Adrenal gland (tissue), 12 donors: ENCODE results near the gene VAC14. TPM values are rescaled to one million over a fixed set of nuclear protein-coding genes. Genes with fewer than 3 reads are reported as not detected.
"Not testable (repeated sequence)": the region's sequence is repeated elsewhere in the genome, so short reads cannot be mapped to it uniquely, and the experiment has no call there.

Source experiments
- DNase-seq, 7 donors: peaks; one replicate each; pipeline ENCODE4 v3.0.0-alpha.2; 2019 to 2020
- H3K27ac ChIP-seq, 5 donors: fragments of 200-600 bp; sonication (generic) in 4 of 5; 1 replicate in 3 of 5; 2 replicates in 2 of 5; pipeline versions ENCODE4 v1.5.1 to v1.8.0; 2016 to 2020; ENCODE audit warnings: mild to moderate bottlenecking in 1 of 5
- H3K27me3 ChIP-seq: fragments of 200-600 bp; 2 replicates; pipeline ENCODE4 v1.8.0; 2021
- H3K36me3 ChIP-seq, 2 donors: fragments of 200-600 bp; replicated peaks in 1 of 2; 1 replicate in 1 of 2; 2 replicates in 1 of 2; pipeline versions ENCODE4 v1.5.1 to v1.8.0; 2018 to 2022
- H3K4me1 ChIP-seq, 2 donors: fragments of 200-600 bp; replicated peaks in 1 of 2; 1 replicate in 1 of 2; 2 replicates in 1 of 2; pipeline versions ENCODE4 v1.5.1 to v1.8.0; 2018 to 2021
- H3K4me3 ChIP-seq, 4 donors: fragments of 200-600 bp; sonication (generic) in 3 of 4; one replicate each; pipeline ENCODE4 v1.5.1; 2016 to 2018
- H3K9me3 ChIP-seq, 3 donors: fragments of 200-600 bp; sonication (generic) in 1 of 3; replicated peaks in 1 of 3; 1 replicate in 2 of 3; 2 replicates in 1 of 3; pipeline versions ENCODE4 v1.5.1 to v1.8.0; 2016 to 2021
- POLR2A ChIP-seq, 2 donors: fragments of 450-650 bp; IDR thresholded peaks; one replicate each; pipeline ENCODE4 v1.6.1; 2017; ENCODE audit warnings: antibody characterized with exemption in 2 of 2, mild to moderate bottlenecking in 2 of 2, moderate library complexity in 1 of 2
- WGBS, 4 donors: extraction: QIAGEN DNeasy Blood & Tissue Kit in 2 of 4; methylation state at CpG; one replicate each; pipeline versions ENCODE4 v1.1.5 to v1.1.7; 2013 to 2017; 5-methylcytosine and 5-hydroxymethylcytosine counted together
- intact Hi-C, 2 donors: fragments of 100-400 bp; cut with DNase I; formaldehyde crosslinking; loops; one replicate each; pipeline versions ENCODE4 v1.14.1 to v1.15.0; 2022 to 2023
- polyA plus RNA-seq, 3 donors: library from polyadenylated mRNA; stranded (reverse); fragments of 200-250 nt in 2 of 3; fragments of 350-450 nt in 1 of 3; fragmentation: Illumina TruSeq in 1 of 3; extraction: RNeasy Lipid Tissue Mini Kit (QIAGEN cat#74804) in 1 of 3; gene quantifications; one replicate each; pipeline ENCODE4 v1.2.3, GENCODE V29; 2013 to 2014
- total RNA-seq, 9 donors: library from RNA; depleted of rRNA in 4 of 9; stranded (reverse); fragments of >200 nt in 4 of 9; fragments of 120-200 nt in 1 of 9; fragmentation: NEBNext Ultra II Directional in 1 of 9; extraction: Animal tissue kit (Norgen Biotek cat#: 25700) in 1 of 9; gene quantifications; one replicate each; pipeline versions ENCODE4 v1.1.0 to v1.2.4, GENCODE V29; 2013 to 2023
- TF ChIP-seq, protein P1 (sequence below), 6 experiments: fragments of 450-650 bp in 4 of 6; fragments of 200-600 bp in 2 of 6; sonication (generic) in 1 of 6; IDR thresholded peaks; 1 replicate in 5 of 6; 2 replicates in 1 of 6; pipeline versions ENCODE4 v1.5.1 to v1.8.0; 2016 to 2021; ENCODE audit warnings: antibody characterized with exemption in 6 of 6, mild to moderate bottlenecking in 2 of 6, moderate library complexity in 1 of 6
- donor health status: healthy with polysubstance abuse.
- donor health status: Bipolar disorder and iron deficiency.
- donor health status: DM: yes; HTN: yes; CAD: no.
- donor health status: DM: no; HTN: no; CAD: no.
- donor health status: DM: no; HTN: no; CAD: no.
- donor health status: DM: yes; HTN: yes; CAD: no.

The VAC14 gene
- total and polyA plus RNA-seq, 12 donors: 24.6 to 74.8 (median 50.1) TPM

DNA sequence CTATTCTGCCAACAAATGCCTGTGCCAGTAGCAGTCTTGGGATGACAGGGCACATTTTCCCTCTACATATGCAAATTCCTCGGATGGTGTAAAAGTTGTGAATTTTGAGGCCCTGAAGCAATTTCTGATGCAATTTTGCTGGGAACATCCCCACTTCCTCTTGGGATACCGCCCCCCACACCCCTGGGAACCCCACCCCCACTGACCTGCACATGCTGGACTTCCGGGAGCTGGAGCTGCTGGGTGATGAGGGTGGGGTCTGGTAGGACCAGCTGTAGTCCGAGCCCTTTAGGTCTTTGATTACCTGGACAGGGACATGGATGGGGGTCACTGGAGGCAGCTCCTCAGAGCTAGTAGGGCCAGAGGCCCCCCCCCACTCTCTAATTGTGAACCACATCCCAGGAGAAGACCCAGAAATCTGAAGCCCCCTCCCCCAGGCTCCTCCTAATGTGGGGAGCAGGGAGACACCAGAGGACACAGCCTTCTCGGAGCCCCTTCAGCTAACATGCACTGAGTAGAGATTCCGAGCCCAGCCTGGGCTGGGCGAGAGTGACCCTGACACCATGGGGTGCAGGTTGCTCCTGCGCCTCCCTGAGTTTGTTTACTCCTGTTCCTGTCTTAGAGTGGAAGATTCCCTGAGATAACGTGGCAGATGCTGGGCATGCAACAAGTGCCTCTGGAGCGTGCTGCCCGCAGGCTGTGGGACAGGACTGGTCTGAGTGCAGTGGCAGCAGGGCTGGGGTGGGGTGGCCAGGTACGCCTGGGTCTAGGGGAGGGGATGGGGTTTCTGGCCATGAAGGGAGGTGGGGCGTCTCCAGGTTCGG, 124.1 kb downstream of the VAC14 start:
- Histone ChIP-seq H3K27ac (peak overlapping the region in 1 of 5 donors; percentile 49), H3K4me3 (no peak overlapping the region), H3K4me1 (peaks cover 16 to 18% of the 10 kb centered on the region in 2 donors), H3K36me3 (peaks cover 0 to 78% of the 10 kb centered on the region in 2 donors), H3K27me3 (no peaks in the 10 kb centered on the region), H3K9me3 (no peaks in the 10 kb centered on the region)
- peak in 1 of 7 donors; percentile 16 for DNase-seq
- TF ChIP-seq, protein P1, sequence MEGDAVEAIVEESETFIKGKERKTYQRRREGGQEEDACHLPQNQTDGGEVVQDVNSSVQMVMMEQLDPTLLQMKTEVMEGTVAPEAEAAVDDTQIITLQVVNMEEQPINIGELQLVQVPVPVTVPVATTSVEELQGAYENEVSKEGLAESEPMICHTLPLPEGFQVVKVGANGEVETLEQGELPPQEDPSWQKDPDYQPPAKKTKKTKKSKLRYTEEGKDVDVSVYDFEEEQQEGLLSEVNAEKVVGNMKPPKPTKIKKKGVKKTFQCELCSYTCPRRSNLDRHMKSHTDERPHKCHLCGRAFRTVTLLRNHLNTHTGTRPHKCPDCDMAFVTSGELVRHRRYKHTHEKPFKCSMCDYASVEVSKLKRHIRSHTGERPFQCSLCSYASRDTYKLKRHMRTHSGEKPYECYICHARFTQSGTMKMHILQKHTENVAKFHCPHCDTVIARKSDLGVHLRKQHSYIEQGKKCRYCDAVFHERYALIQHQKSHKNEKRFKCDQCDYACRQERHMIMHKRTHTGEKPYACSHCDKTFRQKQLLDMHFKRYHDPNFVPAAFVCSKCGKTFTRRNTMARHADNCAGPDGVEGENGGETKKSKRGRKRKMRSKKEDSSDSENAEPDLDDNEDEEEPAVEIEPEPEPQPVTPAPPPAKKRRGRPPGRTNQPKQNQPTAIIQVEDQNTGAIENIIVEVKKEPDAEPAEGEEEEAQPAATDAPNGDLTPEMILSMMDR (IDR thresholded peaks at IDR 0.05): no peak
- TF ChIP-seq POLR2A (IDR thresholded peaks at IDR 0.05): no peak
- intact Hi-C loops: no loop called here
- 84 to 97% (median 89%) methylated on average over 9 to 14 of the region's 14 CpGs for WGBS, 4 donors

- peak in 1 of 7 donors; percentile 35 for DNase-seq
- peaks cover 7 to 9% of the 10 kb centered on the region in 2 donors for H3K4me1 ChIP-seq
Observed at GRCh38 chr16:70675851-70676513, 125.0 kb downstream of the VAC14 start.

DNA sequence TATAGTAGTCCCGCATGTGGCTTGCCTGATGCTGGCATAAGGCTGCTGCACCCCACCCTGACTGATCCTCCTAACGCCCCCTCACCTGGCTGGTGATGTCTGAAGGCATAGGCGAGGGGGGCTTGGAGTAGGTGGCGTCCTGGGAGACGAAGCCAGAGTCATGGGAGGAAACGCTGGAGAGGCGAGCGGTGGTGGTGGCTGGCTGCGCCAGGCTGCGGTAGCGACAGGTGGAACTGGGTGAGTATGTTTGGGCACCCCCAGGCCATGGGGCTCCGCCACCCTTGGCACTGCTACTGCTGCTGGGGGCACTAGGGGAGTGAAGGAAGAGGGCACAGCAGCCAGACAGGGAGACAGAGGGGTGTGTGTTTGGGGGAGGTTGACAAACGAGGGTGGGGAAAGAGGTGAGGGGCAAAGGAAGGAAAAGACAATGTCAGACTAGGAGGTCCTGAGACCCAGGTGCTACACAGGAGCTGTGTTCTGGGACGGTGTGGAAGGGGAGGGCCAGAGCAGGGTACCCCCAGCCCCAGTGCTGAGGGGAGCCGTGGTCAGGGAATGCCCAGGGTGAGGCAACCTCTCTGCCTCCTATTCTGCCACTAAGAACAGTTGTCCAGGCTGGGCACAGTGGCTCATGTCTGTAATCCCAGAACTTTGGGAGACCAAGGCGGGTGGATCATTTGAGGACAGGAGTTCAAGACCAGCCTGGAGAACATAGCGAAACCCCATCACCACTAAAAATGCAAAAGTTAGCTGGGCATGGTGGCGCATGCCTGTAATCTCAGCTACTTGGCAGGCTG, 126.5 kb downstream of the VAC14 start:
- peak in 1 of 7 donors; percentile 15 for DNase-seq
- no peak overlapping the region for H3K4me3 ChIP-seq
- no peaks in the 10 kb centered on the region for H3K27me3 ChIP-seq
- TF ChIP-seq, protein P1 (IDR thresholded peaks at IDR 0.05): no peak
- TF ChIP-seq POLR2A (IDR thresholded peaks at IDR 0.05): no peak
- no peak overlapping the region for H3K27ac ChIP-seq
- WGBS, 4 donors: 91 to 95% (median 93%) methylated on average over 18 of the region's 18 CpGs
- intact Hi-C loops: no loop called here
- no peaks in the 10 kb centered on the region for H3K9me3 ChIP-seq
- H3K36me3 ChIP-seq: peaks cover 0 to 93% of the 10 kb centered on the region in 2 donors
- H3K4me1 ChIP-seq: no peaks in the 10 kb centered on the region

More at GRCh38 chr16:70675851-70676513, 125.0 kb downstream of the VAC14 start:
- intact Hi-C loops: no loop called here
- Histone ChIP-seq H3K27me3 (no peaks in the 10 kb centered on the region), H3K36me3 (peaks cover 0 to 86% of the 10 kb centered on the region in 2 donors), H3K9me3 (no peaks in the 10 kb centered on the region), H3K27ac (peak overlapping the region in 1 of 5 donors; percentile 49), H3K4me3 (no peak overlapping the region)
- TF ChIP-seq, protein P1 (IDR thresholded peaks at IDR 0.05): no peak
- 77 to 83% (median 80%) methylated on average over 6 to 7 of the region's 7 CpGs for WGBS, 4 donors

- H3K9me3 ChIP-seq, H3K27me3 ChIP-seq, H3K27ac ChIP-seq, H3K4me3 ChIP-seq, intact Hi-C loops, H3K4me1 ChIP-seq: not testable (repeated sequence)
- DNase-seq: peak in 2 of 7 donors; percentile 3 to 6
- peaks cover 0 to 89% of the 10 kb centered on the region in 2 donors for H3K36me3 ChIP-seq
- 91 to 98% (median 96%) methylated on average over 4 of the region's 4 CpGs for WGBS, 4 donors
Observed at GRCh38 chr16:70670938-70671337, 130.0 kb downstream of the VAC14 start.
